ENCODE results near the gene SDF2L1. TPM values are rescaled to one million over a fixed set of nuclear protein-coding genes. Genes with fewer than 3 reads are reported as not detected.

SDF2L1 gene
- total and polyA plus RNA-seq, 9 of the 15 experiments (the other 6 are each of a cell fraction or from before 2014, with no cell fraction given), result 15.1 to 989 (median 124) TPM

GRCh38 chr22:21632237-21632895 lies 9.7 kb upstream of the SDF2L1 start, which contains the start of gene CCDC116 (continued):
- TF ChIP-seq MLX (CRISPR knock-in tag; conservative IDR thresholded peaks at IDR 0.05) (peak in 1 of 2 experiments; percentile 91; a peak in 1 of 4 replicates), ATF3 (IDR thresholded peaks at IDR 0.05) (no peak), ATF3 (CRISPR knock-in tag; conservative IDR thresholded peaks at IDR 0.05) (peak; percentile 97), E2F4 (CRISPR knock-in tag; IDR thresholded peaks at IDR 0.05; ENCODE audit: low read depth) (no peak), CUX1 (CRISPR knock-in tag; IDR thresholded peaks at IDR 0.05) (no peak), RB1 (IDR thresholded peaks at IDR 0.05; ENCODE audit: low read depth) (no peak), RBFOX2 (IDR thresholded peaks at IDR 0.05; ENCODE audit: low read depth, low read length) (no peak), CHD2 (IDR thresholded peaks at IDR 0.05; ENCODE audit: low read depth, low read length) (peak; percentile 74), MXD1 (CRISPR knock-in tag; IDR thresholded peaks at IDR 0.05; ENCODE audit: borderline replicate concordance, poor library complexity, severe bottlenecking) (no peak), MTF1 (CRISPR knock-in tag; IDR thresholded peaks at IDR 0.05; ENCODE audit: borderline replicate concordance) (no peak), SIRT6 (IDR thresholded peaks at IDR 0.05; ENCODE audit: low read depth, low read length) (no peak), JUNB (CRISPR knock-in tag; conservative IDR thresholded peaks at IDR 0.05) (no peak), ZNF124 (CRISPR knock-in tag; IDR thresholded peaks at IDR 0.05) (no peak), IRF9 (tag; IDR thresholded peaks at IDR 0.05) (no peak), FOXM1 (IDR thresholded peaks at IDR 0.05; ENCODE audit: low read depth) (no peak), FOXM1 (CRISPR knock-in tag; IDR thresholded peaks at IDR 0.05; ENCODE audit: low read depth) (no peak), GTF2F1 (IDR thresholded peaks at IDR 0.05; ENCODE audit: low read depth, low read length) (peak; percentile 97)
